GM21447 (cell line): Measurements from ENCODE around the gene MED13L.
A peak's percentile ranks its signal among the peaks of the same experiment; 100 is the strongest.

ENCODE experiments used
- ATAC-seq: cut with Tn5 transposase; IDR thresholded peaks from one replicate; pipeline ENCODE4 v1.9.1; 2021; ENCODE audit not compliant: unreplicated experiment

MED13L gene

GRCh38 chr12:116277467-116278278 is at the start of gene MED13L:
Gene MED13L (minus strand): TSS chr12:116277693. CDS start chr12:116277131, 562 bp downstream.
- ATAC-seq = peak; percentile 81

- peak; percentile 95 for ATAC-seq
Measured at GRCh38 chr12:116325336-116325664, 47.8 kb upstream of the MED13L start.

- no peak for ATAC-seq
Measured at GRCh38 chr12:116324654-116325335, 47.3 kb upstream of the MED13L start.

- ATAC-seq = no peak
Measured at GRCh38 chr12:116323406-116324386, 46.2 kb upstream of the MED13L start.

- ATAC-seq = no peak
Measured at GRCh38 chr12:116321913-116322312, 44.4 kb upstream of the MED13L start.

GRCh38 chr12:116320791-116321217 is 43.3 kb upstream of the MED13L start:
- ATAC-seq = no peak

- no peak for ATAC-seq
Measured at GRCh38 chr12:116319898-116320621, 42.6 kb upstream of the MED13L start.

- ATAC-seq = no peak
Measured at GRCh38 chr12:116319233-116319897, 41.9 kb upstream of the MED13L start.

- ATAC-seq = no peak
Measured at GRCh38 chr12:116318576-116319232, 41.2 kb upstream of the MED13L start.

- ATAC-seq = no peak
Measured at GRCh38 chr12:116317986-116318575, 40.6 kb upstream of the MED13L start.

GRCh38 chr12:116317139-116317538 is 39.6 kb upstream of the MED13L start:
- no peak for ATAC-seq

- ATAC-seq = no peak
Measured at GRCh38 chr12:116314477-116314876, 37.0 kb upstream of the MED13L start.

GRCh38 chr12:116313194-116313927 is 35.9 kb upstream of the MED13L start:
- no peak for ATAC-seq

- no peak for ATAC-seq
Measured at GRCh38 chr12:116310082-116310481, 32.6 kb upstream of the MED13L start.

GRCh38 chr12:116309343-116309742 is 31.9 kb upstream of the MED13L start:
- ATAC-seq = no peak

- ATAC-seq = no peak
Measured at GRCh38 chr12:116308647-116309046, 31.2 kb upstream of the MED13L start.

GRCh38 chr12:116306968-116307367 is 29.5 kb upstream of the MED13L start:
- no peak for ATAC-seq

- ATAC-seq = no peak
Measured at GRCh38 chr12:116306506-116306905, 29.0 kb upstream of the MED13L start.
